Stimulated activated CD8-positive, alpha-beta memory T cell treated with anti-CD3 and anti-CD28 coated beads, Interleukin-15, amount 100 ng/mL, for 48 hours (primary cell): ENCODE data around the gene ZFYVE19.

Experiments
- DNase-seq, 2 donors: peaks; one replicate each; pipeline ENCODE4 v3.0.0-alpha.2; 2020; ENCODE audit warnings: low read depth in 2 of 2

The ZFYVE19 gene

DNA sequence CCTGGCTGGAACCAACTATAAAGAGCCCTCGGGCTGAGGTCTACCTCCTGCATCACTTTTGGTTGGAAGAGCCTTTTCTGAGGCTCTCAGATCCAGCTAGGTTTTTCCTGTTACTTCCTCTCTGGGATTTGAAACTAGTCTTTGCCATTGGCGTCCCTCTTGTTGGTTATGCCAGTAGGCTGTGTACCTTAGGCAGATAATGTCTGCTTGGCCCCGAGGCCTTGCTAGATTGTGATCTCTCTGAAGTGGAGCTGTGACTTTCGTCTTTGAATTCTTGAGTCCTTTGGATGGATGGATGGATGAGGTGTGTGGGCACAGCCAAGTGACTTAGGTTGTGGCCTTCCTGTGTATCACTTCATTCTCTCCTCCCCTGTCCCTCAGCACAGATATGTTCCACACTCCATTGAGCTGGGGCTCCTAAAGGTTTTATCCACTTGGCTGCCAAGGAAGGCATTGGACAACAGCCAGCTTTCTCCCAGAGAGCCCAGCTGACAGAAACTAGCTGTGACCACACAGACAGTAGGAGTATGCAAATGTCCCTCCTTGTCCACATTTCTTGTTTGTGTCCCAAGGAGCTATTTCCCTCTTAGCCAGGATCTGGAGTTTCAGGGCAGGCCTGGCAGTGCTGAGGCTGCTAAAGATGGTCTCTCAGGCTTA lies 8.3 kb downstream of the ZFYVE19 start:
- no peak for DNase-seq

DNA sequence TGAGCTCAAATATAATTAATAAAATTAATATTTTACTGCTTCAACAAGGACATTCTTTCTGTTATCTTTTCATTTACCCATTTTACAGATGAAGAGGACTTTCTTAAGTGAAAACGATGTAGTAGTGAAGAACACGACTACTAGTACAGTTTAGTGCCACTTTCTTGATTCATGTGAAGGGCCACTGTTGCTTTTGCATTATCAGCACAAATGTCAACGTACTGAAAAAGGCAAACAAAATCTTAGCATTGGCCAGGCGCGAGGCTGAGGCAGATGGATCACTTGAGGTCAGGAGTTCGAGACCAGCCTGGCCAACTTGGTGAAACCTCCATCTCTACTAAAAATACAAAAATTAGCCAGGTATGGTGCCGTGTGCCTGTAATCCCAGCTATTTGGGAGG lies 12.2 kb downstream of the ZFYVE19 start:
- no peak for DNase-seq

DNA sequence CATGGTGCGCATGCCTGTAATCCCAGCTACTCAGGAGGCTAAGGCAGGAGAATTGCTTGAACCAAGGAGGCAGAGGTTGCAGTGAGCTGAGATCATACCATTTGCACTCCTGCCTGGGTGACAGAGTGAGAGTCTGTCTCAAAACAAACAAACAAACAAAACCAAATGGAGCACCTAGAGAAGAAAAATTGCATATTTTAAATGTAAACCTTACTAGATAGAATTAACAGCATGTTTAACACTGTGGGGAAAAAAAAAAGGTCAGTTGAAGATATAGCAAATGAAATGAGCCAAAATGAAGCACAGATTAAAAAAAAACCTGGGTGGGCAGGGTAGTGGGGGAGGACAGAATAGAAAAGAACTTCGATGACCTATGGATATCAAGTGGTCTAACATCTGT lies 14.3 kb downstream of the ZFYVE19 start:
- DNase-seq, result no peak

DNA sequence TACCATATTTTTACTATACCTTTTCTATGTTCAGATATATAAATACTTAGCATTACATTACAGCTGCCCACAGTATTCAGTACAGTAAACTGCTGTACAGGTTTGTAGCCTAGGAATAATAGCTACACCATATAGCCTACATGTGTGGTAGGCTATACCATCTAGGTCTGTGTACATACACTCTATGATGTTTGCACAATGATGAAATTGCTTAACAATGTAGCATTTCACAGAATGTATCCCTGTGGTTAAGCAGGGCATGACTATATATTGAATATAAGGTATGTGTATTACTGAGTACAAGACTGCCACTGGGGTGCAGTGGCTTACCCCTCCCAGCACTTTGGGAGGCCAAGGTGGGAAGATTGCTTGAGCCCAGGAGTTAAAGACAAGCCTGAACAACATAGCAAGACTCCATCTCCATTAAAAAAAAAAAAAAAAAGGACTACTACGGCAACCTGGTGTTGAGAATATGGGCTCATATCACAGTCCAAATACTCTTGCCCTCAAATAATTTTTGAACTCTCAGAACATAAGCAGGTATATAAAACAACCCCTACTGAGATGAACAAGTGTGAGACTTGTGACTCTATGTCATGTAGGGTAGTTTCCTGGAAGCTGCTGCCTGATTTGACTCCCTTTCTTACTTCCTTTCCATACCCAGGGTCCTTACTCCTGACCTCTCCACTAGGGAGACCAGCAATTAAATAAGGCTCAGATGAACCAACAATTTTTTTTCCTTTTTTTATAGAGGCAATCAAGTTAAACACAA lies 16.9 kb downstream of the ZFYVE19 start:
- no peak for DNase-seq

DNA sequence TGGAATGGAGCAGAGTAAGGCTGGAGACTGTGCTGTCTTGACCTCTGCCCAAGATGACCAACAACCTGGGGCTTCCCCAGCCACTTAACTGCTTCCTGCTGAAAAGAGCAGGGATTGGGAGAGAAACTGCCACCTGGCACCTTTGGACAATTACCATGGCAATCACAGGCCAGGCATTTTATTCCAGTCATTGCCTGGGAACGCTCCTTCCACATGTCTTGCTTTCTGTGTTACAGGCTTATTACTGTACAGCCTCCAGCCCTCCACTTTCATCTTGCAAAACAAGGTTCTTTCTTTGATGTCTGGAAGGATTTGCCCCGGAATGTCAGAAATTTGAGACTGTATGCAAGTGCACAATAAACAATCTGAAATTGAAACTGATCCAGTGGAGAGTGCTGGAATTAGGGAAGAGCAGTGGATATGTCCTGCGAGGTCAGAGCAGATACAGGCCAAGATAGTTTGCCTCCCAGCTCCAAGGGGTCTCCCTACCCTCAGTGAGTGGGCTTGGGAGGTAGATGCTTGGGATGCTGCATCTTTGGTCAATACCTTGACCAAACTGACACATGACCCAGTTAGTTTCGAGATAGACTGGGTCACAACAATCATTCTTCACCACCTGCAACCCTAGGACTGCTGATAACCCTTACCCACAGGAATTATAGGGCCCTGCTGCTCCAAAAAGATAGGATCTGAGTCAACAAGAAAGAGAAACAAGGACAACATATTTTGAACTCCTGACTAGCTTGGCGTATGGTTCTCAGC lies 19.0 kb downstream of the ZFYVE19 start:
- DNase-seq, result no peak

DNA sequence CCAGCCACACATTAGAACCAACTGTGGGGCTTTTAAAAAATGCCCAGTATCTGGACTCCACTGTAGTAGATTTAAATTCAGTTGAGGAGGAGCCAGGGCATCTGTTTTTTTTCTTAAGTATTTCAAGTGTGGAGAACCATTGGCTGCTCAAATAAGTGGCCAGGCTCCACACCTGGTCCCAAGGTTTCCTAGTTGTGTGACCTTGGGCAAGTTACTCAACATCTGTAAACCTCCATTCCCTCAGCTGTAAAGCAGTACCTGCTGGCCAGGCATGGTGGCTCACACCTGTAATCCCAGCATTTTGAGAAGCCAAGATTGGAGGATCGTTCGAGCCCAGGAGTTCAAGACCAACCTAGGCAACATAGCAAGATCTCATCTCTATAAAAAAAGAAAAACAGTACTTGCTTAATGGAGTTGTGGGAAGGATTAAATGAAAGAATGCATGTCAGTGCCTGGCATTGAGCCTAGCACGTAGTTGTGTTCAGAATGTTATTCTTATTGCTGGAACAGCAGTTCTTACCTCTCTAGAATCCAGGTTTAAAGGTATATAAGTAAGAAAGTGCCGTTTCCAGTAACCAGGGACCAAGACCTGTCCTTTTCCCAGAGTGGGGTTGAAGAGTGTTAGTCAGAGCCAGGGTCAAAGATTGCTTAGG lies 19.7 kb downstream of the ZFYVE19 start:
- no peak for DNase-seq

DNA sequence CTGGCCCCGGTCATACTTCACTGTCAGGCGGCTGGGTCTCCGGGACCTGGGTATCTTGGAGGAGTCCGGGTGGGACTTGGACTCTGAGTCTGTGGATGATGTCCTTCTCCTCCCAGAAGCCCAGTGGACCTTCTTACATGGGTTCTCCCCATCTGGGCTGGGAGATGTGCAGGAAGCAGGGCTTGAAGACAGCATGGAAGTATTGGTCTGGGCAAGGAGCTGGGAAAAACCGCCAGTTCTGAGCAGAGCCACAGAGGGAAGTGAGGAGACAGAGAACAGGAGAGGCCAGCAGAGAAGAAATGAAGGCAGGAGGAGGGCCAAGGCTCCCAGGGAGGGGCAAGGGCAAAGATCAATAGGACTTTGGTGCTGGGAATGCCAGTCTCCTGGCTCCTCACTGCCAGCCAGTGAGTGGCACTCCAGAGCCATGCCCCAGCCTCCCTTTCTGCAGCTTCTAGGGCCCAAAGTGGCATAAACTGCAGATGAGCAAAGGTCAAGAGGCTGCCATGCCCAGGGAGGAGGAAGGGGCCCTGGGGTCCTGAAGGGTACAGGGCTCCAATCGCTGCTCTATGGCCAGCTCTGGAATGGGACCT lies 21.7 kb downstream of the ZFYVE19 start, which contains the start of gene PPP1R14D:
Gene PPP1R14D, minus strand, starts transcription at position 262 of the 590 bp plus-strand sequence. Its CDS starts 67 bp downstream, at position 195.
- DNase-seq, result no peak

DNA sequence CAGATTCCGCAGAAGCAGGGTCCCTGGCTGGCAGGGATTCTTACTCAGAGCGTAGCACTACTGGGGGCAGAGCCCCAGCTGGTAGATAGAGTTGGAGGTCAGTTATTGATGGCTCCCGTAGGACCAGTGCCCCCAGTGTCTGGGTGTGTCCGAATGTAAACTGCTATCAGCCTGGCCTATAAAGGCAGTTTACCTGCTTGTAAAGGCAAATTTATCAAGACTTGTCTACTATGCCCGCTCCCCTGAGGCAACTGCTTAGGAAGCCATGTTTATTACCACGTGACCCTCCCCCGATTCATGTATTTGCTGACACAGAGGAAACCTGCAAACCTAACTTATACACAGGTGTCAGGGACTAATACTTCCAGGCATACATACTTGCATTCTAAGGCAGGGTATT lies 22.2 kb downstream of the ZFYVE19 start:
- DNase-seq, result no peak

DNA sequence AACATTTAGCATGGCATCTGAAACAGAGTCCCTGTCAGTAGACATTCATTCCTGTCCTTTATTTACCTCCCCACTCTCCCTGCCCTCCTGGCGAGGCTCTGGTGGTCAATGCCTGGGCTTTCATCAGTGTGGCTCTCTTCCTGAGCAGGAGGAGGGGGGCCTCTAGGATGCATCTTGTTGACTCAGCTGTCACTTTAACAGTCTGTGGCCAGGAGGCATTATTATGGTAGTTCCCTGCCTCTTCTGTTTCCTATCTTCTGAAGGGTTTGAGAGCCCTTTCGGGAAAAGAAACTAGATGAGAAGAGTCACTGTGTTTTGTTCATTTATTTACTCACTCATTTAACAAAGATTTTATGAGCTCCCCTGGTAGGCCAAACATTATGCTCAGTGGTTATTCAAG lies 24.0 kb downstream of the ZFYVE19 start:
- DNase-seq, result no peak

DNA sequence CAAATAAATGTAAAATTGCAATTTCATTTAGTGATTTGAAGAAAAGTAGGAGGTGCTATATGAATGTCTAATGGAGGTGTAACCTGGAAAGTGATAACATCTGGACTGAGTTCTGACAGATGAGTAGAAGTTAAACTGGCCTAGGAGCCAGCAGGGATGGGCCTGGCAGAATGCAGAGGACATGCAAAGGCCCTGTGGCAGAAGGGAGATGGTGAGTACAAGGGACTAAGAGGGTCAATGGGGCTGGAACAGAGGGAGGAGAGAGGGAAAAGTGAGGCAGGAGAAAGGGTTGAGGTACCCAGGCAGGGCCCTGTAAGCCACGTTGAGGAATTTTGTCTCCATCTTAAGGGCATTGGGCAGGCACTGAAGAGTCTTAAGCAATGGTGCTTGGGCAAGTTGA lies 25.0 kb downstream of the ZFYVE19 start:
- DNase-seq, result no peak

DNA sequence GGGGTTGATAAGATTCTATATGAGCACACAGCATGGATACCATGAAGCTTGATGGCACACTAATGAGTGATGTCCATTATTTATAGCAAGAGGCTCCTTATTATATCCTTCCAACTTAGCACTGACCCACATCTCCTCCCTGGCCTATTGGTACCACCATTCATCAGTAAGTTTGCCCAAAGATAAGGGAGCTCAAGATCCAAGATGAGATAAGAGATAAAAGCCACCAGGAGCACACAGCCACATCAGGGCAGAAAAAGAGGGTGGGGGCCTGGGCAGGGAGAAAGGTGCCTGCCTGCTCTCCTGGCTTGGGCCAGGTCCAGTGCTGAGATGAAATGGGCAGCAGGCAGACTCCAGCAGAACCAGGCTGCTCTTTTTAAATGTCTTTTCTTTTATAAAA lies 26.0 kb downstream of the ZFYVE19 start:
- no peak for DNase-seq

DNA sequence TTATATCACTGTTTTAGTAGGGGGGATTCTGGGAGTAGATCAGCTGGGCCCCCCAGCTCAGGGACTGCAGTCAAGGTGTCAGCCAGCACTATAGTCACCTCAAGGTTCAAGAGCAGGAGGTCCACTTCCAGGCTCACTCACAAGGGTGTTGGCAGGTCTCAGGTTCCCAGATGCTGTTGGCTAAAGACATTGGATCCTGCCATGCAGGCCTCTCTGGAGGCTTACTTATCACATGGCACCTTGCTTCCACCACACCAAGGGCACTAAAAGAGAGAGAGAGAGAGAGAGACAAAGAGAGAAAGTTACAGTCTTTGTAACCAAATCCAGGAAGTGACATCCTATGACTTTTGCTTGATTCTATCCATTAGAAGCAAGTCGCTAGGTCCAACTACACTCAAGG lies 29.1 kb downstream of the ZFYVE19 start:
- DNase-seq, result no peak

DNA sequence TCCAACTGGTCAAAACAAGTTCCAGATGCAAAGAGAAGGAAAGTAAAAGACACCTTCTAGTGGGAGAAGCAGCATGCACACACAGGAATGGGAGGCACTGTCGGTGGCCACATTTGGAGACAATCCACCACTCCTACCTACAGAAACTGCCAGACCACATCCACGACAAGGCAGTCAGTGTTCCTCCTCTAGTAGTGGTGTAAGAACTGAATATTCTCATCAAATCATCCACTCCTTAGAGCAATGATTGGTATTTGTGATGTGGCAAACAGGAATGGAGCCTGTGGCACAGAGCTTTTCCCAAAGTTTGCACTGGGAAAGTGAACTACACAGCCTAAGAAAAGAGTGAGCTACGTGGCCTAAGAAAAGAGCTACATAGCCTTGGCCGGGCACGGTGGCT lies 31.9 kb downstream of the ZFYVE19 start:
- DNase-seq, result no peak

DNA sequence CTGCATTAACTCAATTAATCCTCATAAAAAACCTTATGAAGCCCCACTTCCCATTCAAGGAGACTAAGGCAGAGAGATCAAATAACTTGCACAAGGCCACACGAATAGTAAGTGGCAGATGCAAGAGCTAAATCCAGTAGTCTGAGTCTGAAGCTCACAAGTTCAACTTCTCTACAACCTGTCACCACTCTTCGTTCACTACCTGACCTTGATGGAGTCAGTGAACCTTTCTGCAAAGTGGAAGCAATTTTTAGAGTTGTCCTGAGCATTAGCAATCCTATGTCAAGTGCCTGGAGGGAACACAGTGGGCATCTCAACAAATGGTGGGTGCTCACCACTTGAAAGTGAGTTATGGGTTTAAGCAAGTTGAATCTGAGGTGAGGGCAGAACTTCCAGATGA lies 34.9 kb downstream of the ZFYVE19 start:
- no peak for DNase-seq

DNA sequence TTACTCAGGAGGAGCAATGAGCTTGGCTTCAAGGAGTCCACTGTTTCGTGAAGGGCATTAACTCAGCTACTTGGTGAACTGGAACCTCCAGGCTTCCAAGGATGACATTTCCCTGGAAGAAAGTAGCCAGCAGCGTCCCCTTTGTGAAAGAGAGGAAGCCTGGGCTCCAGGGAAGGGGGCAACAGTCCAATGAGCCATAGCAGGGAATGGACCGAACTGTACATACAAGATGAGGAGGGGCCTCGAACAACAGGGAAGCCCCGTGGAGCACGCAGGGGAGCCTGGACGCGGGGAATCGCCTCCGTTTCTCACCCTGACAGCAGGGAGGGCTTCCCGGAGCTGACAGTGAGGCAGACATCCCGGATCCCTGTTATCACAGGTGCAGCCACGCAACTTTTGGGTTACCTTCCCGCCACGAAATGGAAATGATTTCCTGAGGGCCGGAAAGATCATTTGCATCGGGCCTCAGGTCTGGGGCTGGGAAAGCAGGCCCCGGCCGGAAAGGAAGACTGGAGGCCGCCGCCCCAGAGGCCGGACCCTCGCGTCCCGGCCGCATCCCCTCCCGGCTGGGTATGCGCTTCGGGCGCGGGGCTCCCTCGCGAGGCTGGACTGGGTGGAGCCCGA lies 36.5 kb downstream of the ZFYVE19 start:
- no peak for DNase-seq

DNA sequence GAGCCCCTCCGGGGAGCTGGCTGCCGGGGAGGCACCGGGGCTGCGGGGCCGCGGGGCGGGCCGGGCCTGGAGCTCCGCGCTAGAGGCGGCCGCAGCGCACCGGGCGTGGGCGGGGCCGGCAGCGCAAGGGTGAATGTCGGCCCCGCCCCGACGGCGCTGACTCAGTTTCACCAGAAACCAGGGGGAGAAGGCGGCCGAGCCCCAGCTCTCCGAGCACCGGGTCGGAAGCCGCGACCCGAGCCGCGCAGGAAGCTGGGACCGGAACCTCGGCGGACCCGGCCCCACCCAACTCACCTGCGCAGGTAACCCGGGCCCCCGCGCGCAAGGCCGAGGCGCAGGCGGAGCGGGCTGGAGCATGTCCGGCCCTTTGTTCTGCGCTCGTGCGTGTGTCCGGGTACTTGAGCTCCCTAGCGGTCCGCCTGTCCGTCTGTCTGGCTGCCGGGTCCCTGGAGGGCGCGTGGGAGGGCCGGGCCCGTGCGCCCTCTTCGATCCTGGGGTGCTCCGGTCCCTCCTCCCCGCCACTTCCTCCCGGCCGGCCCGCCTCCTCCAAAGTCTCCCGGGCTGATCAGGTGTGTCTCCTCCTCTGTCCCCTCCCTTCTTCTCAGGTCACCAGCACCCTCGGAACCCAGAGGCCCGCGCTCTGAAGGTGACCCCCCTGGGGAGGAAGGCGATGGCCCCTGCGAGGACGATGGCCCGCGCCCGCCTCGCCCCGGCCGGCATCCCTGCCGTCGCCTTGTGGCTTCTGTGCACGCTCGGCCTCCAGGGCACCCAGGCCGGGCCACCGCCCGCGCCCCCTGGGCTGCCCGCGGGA lies 37.2 kb downstream of the ZFYVE19 start, which contains the start of gene SPINT1:
Gene SPINT1, plus strand, starts transcription at position 164 of the 811 bp plus-strand sequence. Its CDS starts 507 bp downstream, at position 671.
- peak; percentile 63 to 71 for DNase-seq

DNA sequence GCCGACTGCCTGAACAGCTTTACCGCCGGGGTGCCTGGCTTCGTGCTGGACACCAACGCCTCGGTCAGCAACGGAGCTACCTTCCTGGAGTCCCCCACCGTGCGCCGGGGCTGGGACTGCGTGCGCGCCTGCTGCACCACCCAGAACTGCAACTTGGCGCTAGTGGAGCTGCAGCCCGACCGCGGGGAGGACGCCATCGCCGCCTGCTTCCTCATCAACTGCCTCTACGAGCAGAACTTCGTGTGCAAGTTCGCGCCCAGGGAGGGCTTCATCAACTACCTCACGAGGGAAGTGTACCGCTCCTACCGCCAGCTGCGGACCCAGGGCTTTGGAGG lies 37.8 kb downstream of the ZFYVE19 start:
- peak; percentile 10 to 13 for DNase-seq

DNA sequence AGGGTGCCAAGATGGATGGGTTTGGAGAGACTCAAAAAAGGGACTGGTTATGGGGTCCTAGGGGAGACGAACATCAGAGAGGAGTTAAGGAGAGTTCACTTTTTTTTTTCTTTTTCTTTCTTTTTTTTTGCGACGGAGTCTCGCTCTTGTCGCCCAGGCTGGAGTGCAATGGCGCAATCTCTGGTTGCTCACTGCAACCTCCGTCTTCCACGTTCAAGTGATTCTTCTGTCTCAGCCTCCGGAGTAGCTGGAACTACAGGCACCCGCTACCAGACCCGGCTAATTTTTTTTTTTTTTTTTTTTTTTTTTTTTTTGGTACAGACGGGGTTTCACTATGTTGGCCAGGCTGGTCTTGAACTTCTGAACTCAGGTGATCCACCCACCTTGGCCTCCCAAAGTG lies 38.1 kb downstream of the ZFYVE19 start:
- no peak for DNase-seq

DNA sequence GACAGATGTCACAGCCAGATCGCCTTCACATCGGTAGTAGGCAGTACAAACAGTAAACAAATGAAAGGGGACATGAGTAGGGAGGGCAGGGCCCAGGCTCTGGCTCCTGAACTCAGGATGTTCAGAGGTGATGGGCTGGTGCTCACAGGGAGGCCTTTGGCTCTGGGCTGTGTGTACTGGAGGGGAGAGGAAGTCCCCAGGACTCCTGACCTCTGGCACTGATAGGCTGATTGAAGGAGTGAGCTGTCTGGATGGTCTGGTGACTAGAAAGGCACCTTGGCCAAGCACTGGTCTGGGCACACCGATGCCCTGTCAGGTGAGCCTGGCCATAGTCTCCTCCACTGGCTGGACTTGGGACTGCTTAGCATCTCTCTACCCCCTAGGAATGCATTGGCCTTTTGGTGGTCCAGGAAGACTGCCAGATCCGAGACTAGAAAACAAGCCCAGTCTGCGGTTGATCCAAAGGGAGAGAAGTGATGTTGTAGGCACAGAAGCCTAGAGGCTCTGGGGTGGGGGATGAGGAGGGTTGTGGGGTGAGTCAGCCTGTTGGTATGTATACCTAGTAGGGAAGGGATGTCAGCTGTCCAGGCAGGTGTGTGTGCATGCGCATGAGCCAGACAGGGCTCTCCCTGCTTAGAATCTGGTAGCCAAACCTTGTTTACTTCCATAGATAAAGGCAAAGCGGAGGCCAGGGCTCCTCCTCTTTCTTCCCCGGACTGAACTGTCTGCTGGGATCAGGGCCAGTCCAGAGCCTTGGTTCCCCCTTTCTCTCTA lies 38.8 kb downstream of the ZFYVE19 start:
- no peak for DNase-seq

DNA sequence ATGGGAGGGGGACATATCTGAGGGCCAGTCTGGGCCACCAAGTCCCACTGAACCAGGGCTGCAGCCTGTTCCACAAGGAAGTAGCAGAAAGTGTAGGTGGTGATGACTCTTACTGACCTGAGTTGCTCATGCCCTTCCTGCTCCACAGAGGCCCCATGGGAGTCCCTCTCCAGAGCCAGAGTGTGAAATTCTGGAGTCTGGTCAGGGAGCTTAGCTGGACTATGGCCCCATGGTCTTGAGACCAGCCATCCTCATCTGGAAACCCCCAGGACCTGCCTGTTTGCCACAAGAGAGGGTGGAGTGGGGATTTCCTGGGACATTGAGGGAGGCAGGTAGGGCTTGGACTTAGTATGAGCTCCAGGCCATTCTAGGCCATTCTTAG lies 39.9 kb downstream of the ZFYVE19 start:
- DNase-seq, result no peak
